T-helper 2 cell treated with Interferon-gamma antibody and Interleukin-4, amounts not matched to agents 100 ng/mL and 5 ng/mL, for 36 hours (primary cell): ENCODE measurements around the gene STK31. TPM values are rescaled to one million over a fixed set of nuclear protein-coding genes. Genes with fewer than 3 reads are reported as not detected.
"Not testable (repeated sequence)": the region's sequence is repeated elsewhere in the genome, so short reads cannot be mapped to it uniquely, and the experiment has no call there.

Experiments used
- intact Hi-C: fragments of 100-400 bp; cut with micrococcal nuclease; formaldehyde crosslinking; loops from one replicate; pipeline ENCODE4 v1.15.1; 2023
- total RNA-seq: library from RNA; stranded (reverse); gene quantifications from 2 replicates; pipeline ENCODE4 v1.2.3, GENCODE V29; 2022

Gene STK31, protein sequence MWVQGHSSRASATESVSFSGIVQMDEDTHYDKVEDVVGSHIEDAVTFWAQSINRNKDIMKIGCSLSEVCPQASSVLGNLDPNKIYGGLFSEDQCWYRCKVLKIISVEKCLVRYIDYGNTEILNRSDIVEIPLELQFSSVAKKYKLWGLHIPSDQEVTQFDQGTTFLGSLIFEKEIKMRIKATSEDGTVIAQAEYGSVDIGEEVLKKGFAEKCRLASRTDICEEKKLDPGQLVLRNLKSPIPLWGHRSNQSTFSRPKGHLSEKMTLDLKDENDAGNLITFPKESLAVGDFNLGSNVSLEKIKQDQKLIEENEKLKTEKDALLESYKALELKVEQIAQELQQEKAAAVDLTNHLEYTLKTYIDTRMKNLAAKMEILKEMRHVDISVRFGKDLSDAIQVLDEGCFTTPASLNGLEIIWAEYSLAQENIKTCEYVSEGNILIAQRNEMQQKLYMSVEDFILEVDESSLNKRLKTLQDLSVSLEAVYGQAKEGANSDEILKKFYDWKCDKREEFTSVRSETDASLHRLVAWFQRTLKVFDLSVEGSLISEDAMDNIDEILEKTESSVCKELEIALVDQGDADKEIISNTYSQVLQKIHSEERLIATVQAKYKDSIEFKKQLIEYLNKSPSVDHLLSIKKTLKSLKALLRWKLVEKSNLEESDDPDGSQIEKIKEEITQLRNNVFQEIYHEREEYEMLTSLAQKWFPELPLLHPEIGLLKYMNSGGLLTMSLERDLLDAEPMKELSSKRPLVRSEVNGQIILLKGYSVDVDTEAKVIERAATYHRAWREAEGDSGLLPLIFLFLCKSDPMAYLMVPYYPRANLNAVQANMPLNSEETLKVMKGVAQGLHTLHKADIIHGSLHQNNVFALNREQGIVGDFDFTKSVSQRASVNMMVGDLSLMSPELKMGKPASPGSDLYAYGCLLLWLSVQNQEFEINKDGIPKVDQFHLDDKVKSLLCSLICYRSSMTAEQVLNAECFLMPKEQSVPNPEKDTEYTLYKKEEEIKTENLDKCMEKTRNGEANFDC
- total RNA-seq = 0.07 and 0.32 TPM in 2 replicates

DNA sequence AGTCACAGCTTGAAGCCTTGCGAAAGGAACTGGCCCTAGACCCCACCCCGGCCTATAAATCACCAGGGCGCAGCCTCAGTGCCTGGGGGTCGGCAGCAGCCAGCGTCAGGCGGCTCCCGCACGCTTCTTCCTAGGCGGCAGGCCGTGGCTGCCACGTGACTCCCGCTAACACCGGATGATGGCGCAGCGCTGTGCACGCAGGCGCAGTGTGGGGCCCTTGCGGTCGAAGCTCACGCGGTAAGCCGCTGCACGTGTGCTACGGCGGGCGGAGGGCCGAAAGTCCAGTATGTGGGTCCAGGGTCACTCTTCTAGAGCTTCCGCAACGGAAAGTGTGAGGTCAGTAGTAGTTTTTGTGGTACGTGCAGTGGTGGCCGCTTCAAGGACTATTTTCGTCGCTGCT, at the start of gene STK31:
Gene STK31 (plus strand): TSS at position 220 of the 400 bp plus-strand sequence. CDS start 67 bp downstream, at position 287.
- intact Hi-C loops = no loop called here

DNA sequence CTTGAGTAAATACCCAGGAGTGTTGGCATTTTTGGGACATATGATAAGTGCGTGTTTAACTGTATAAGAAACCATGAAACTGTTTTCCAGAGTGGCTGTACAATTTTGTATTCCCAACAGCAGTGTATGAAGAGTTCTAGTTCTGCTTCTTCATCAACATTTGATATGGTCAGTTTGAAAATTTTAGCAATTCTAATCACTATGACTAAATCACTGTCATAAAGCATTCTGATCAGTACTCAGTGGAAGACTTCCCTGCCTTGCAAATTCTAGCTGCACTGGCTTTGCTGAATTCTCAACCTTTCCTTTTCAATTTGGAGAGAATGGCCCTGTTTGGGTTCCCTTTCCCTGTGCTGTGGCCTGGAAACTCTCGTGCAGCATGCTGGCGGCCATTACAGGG, 48.6 kb upstream of the STK31 start:
- intact Hi-C loops = no loop called here

DNA sequence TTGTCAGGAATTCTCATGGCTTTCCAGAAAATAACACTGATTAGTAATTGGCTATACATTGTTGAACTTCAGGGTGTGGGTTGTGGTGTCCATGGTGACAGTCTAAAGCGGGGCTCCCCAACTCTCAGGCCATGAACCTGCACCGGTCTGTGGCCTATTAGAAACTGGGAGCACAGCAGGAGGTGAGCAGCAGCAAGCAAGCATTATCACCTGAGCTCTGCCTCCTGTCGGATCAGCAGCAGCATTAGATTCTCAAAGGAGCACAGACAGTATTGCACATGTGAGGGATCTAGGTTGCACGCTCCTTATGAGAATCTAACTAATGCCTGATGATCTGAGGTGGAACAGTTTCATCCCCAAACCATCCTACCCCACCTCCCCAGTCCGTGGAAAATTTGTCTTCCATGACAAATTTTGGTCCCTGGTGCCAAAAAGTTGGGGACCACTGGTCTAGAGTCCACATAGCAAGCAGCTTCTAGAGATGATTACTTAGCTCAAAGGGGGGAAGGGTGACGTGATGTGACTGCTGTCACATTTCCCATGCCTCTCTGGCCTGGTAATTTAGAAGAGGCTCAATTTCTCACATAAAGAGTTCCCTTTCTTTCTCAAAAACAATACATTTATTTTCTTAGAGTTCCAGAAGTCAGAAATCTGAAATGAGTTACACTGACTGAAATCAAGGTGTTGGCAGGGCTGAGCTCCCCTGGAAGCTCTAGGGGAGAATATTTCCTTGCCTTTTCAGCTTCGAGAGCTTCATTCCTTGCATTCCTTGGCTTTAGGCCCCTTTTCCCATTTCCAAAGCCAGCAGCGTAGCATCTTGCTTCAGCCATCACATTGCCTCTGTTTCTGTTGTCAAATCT, 47.7 kb upstream of the STK31 start:
- intact Hi-C loops = no loop called here

DNA sequence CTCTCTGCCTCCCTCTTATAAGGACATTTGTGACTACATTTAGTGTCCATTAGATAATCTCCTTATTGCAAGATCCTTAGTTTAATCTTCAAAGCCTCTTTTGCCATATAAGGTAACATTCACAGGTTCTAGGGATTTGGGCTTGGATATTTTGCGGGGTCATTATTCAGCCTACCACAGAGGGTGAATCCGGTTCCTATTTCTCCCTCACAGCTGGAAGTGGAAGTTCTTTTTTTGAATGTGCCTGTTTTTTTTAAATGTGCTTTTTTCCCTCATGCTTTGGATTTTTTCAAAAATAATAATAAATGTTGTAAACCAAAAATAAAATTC, 47.1 kb upstream of the STK31 start:
- intact Hi-C loops = no loop called here

DNA sequence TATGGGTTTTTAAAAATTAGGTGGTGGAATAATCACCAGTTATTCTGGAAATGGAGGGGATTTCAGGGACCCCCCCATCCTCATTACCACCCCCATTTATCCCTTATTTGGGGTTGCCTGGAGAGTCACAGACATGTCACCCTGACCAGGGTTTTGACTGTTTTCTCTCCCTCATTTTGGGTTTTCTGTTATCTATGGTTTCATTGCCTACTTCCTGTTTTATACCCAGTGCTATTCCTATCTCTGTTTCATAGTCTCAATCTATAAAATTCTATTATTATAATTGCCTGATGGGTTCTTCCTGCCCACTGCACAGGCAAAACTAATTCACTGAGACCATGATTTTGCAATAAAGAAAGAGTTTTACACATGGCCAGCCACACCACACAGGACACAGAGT, 45.9 kb upstream of the STK31 start:
- intact Hi-C loops = no loop called here

DNA sequence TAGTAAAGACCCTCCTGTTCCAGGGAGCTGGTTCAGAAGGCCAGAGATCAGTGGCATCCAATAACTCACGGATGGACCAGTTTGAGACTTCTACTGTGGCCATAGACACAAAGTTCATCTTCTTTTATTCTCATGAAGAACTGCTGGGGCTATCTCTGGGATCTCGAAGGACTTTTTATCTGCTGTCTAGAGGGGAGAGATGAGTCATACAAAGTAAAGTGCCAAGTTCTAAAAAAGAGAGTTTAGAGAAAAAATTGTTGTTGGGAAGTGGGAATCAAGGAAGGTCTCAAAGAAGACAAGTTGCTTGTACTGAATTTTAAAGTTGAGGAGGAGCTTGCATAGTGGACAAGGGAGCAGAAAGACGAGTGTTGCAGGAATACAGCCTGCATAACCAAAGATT, 38.0 kb upstream of the STK31 start:
- intact Hi-C loops = no loop called here

DNA sequence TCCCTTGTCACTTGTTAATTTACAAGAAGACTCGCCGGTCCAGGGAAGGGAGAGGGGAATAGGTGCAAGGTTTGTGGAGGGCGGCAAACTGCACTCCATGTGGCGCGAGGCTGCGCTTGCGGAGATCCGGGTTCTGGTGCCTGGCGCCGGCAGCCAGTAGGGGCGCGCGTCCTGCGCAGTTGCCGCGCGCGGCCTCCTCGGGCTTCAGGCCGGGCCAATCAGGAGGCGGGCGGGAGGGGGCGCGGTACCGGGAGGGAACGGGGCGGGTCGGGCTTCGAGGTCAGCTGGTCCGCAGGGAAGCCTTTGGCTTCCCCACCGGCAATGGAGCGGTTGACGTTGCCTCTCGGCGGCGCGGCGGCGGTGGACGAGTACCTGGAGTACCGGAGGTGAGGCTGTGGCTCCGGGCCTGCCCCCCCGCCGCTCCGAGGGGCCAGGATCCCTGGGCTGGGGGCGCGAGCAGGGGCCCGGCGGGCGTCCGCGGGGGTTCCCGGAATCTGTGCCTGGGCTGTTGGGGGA, 30.1 kb upstream of the STK31 start, which contains the start of gene FAM221A:
Gene FAM221A (plus strand): TSS at position 302 of the 516 bp plus-strand sequence. CDS start 20 bp downstream, at position 322.
- intact Hi-C loops = loop anchor here (1.0 to 2.0 kb wide), 2 partner anchors 83 to 149 kb away; partner anchors contain the start of genes CCDC126 and TRA2A

DNA sequence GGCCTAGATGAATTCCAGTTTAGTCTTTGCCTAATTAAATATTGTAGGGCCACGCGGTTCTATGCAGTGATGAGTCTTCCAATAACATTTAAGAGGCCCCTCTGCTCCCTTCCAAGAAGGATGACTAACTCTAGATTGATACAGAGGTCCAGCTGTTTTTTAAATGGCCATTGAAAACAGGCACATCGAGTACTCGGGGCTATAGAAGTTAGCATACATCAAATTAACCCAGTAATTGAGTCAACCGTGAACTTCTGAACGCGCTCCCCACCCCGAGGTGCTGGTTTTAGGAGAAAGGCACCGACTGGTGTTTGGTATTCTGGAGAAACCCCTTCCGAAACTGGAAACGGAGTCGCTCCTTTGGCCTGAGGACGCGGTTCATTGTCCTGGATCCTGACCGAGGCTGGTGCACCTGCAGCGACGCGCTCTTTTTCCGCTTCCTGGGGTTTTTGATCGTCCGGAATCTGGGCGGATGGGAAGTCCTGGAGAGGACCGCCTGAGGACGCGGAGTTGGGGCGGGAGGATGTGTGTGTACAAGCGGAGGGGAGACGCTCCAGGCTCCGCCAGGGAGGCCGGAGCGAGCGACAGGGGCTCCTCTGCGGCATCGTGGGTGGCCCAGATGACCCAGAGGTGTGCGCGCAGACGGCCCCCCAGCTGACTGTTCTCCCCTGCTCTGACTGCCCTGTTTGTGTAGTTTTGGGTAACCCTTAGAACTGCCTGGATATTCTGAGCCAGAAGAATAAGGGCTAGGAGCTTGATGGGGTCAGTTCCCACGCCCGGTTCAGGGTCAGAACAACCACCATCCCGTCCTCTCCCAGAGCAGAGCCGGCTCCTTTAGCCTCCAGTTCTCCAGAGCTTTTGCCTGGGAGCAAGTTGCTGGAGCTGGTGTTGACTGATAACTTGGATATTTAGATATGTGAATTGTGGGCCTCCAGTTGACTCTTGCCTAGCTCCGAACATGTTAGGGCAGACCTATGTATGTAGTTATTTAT, 29.3 kb upstream of the STK31 start:
- intact Hi-C loops = loop anchor here (1.0 to 2.0 kb wide), 2 partner anchors 83 to 150 kb away; partner anchors contain the start of genes CCDC126 and TRA2A

DNA sequence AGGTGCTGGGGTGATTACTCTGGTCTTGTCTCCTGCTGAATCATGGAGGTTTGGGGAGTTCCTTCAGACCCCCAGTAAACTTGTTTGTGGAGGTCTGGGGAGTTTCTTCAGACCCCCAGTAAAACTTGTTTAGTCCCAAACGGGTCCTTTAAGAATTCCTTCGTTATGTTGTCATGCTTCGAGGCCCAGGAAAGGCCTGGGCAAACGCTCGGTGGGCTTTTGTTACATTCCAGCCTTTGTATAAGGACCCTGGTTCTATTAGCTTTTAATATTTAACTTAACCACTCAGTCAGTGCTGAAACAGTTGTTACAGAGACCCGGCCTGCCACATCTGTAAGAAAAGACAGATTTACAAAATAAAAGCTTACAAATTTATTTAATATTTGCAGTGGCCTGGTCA, 26.0 kb upstream of the STK31 start:
- intact Hi-C loops = not testable (repeated sequence)

DNA sequence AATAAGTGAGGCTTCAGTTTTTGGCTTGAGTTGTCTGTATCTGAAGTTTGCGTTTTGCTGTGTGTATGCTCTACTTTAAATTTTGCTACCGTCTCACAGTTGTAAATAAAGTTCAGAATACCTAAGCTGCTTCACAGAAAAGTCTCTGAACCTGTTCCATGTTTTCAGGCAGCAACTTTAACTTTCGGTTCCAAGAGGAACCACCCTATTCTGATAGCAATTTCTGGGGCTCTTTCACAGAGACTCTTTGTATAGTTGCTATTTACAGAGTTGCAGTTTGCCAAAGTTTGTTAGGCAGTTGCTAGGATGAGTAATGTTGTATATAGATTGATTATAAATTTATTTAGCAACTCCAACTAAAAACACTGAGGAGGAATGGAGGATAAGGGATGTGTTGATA, 24.3 kb upstream of the STK31 start:
- intact Hi-C loops = no loop called here

DNA sequence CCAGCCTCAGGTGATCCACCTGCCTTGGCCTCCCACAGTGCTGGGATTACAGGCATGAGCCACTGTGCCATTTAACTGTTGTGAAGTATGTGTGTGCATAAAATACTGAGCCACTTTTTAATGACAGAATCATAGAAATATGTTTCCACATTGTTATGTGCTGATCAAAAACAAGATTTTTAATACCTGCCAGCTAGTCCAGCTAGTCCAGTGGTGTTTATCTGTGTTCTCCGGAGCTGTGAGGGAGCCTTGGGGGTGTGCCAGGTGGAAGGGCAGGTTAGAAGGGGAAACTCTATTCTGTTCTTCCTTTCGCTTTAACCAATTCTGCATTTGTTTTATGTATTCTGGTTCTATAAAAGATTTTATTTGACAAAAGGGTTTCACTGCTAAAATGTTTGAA, 23.0 kb upstream of the STK31 start:
- intact Hi-C loops = no loop called here

DNA sequence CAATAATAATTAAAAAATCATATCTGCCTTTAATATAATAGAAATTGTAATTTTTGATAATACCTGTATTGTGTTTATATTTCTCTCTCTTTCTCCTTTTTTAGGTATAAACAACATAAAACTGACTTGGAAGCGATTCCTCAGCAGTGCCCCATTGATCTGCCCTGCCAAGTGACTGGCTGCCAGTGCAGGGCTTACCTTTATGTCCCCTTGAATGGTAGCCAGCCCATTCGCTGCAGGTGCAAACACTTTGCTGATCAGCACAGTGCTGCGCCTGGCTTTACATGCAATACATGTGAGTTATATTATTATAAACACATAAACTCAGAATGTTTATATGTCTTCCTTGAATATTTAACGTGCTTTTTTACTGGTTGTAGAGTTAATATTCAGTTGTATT, 20.9 kb upstream of the STK31 start:
- intact Hi-C loops = no loop called here

DNA sequence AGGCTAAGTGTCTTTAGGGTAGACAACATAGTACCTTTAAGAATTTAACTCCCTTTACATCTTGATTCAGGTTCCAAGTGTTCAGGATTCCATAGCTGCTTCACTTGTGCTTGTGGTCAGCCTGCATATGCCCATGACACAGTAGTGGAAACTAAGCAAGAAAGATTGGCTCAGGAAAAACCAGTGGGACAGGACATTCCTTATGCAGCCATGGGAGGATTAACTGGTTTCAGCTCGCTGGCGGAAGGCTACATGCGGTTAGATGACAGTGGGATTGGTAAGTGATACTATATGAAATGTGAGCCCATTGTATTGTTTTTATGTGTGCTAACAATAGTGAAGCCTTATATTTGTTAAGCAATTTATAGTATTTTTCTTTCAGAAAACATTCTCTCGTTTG, 18.7 kb upstream of the STK31 start:
- intact Hi-C loops = no loop called here

DNA sequence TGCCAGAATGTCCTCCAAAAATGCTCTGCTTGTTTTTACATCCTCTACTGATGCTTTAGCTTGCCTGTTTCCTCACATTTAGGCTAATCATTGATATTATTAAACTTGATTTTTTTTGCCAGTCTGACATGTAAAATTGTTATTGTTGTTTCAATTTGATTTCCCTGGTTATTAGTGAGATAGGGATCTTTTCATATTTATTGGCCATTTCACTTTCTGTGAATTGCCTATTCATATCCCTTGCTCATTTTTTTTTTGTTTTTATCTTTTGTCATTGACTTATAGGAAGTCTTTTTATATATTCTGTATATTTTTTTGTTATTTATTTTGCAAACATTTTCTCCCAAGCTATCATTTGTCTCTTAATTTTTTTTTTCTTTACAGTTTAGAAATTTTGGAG, 16.8 kb upstream of the STK31 start:
- intact Hi-C loops = no loop called here

DNA sequence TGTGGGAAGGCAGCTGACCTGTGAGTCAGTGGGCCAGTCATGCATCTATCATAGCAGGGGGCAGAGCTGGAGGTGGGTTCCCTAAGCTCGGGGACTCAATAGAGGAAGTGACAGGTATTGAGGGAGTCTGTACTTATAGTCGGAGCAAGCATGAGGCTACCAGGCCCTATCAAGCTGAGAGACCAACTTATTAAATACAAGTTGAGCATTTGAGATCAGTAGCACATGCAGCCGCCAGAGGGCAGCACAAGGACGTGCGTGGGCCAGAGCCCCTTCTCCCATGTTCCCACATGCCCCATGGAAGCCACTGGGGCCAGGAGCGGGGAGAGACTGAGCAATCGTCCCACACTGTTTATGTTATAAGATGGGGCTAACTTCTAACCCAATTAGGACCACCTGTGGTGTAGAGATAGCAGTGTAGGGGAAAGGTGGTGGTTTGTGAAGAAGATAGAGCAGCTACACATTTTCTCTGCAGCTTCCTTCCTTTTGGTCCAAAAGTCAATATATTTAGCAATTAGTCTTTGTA, 13.0 kb upstream of the STK31 start:
- intact Hi-C loops = loop anchor here (5.0 kb wide), 1 partner anchor 125 kb away; no protein-coding TSS in a partner anchor

DNA sequence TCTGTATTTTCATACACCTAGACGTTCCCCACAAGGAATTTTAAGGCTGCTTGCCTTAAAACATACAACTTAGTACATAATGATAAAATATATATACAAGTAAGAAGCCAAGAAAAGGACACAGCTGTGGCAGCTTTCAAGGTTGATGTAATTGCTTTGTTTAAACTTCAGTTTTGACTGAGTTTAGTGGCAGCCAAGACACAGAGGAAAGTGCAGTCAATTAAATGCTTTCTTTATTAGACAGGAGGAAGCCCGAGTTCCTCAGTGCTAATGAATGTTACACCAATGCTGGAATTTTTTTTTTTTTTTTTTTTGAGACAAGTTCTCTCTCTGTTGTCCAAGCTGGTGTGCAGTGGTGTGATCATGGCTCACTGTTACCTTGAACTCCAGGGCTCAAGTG, 11.2 kb upstream of the STK31 start:
- intact Hi-C loops = loop anchor here (5.0 kb wide), 1 partner anchor 127 kb away; no protein-coding TSS in a partner anchor

DNA sequence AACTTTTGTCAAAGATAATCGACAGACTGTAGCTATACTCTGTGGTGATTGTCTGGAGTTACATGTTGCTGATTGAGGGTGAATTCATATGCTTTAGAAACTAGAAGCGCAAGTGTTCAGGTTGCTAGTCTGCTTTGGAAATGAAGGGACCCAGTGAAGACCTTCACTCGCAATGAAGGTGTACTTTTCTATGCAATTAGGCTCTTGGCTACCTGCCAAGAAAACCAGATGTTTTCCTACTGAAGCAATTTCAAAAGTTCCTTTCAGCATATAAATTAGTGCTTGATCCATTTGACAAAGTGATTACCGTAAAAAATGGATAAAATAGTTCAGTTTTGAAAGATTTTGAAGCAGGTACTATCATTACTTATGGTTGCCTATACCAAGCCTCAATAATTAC, 10.0 kb upstream of the STK31 start:
- intact Hi-C loops = no loop called here

DNA sequence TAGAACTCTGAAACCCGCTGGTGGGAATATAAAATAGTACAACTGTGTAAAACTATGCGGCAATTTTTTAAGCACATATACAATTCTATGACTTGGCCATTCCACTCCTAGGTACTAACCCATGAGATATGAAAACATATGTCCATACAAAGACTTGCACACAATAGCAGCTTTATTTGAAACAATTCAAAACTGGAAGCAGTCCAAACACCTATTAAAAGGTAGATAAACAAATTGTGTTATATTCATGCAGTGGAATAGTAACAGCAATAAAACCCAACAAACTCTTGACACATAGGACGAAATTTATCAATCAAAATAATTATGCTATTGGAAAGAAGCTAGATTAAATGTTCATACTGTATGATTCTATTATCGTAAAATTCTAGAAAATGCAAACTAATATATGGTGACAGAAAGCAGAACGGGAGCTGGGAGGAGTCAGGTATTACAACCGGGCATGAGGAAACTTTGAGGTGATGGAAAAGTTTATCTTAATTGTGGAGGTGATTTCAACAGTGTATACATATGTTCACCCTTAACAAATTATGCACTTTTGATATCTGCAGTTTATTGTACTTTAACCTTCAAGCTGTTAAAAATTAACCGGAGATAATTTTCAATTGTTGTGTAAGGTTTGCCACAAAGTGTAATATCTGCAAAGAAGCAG, 803 bp upstream of the STK31 start:
- intact Hi-C loops = no loop called here
